DOHH2 (cell line): ENCODE measurements around the gene SHC4.

Experiments
- H3F3A ChIP-seq: fragments of 200-600 bp; sonication (generic), shearing (Covaris generic); 2 replicates; pipeline ENCODE4 v1.6.0; 2016; ENCODE audit warnings: antibody characterized with exemption, mild to moderate bottlenecking; ENCODE audit not compliant: control insufficient read depth, insufficient read depth
- H3K27ac ChIP-seq: fragments of 200-600 bp; sonication (generic); 2 replicates; pipeline ENCODE4 v1.5.1; 2014; ENCODE audit warnings: low read depth, mild to moderate bottlenecking, low read length, moderate library complexity
- H3K27me3 ChIP-seq: fragments of 200-600 bp; sonication (generic); 2 replicates; pipeline ENCODE4 v1.6.1; 2014; ENCODE audit warnings: mild to moderate bottlenecking, low read length, mixed read lengths; ENCODE audit not compliant: control insufficient read depth
- H3K36me3 ChIP-seq: fragments of 200-600 bp; sonication (generic); 2 replicates; pipeline ENCODE4 v1.6.1; 2014; ENCODE audit warnings: mild to moderate bottlenecking, low read length, moderate library complexity, mixed read lengths; ENCODE audit not compliant: control insufficient read depth
- H3K4me1 ChIP-seq: fragments of 200-600 bp; sonication (generic); 2 replicates; pipeline ENCODE4 v1.6.1; 2014; ENCODE audit warnings: mild to moderate bottlenecking, low read length, mixed read lengths; ENCODE audit not compliant: control insufficient read depth
- H3K4me2 ChIP-seq: fragments of 200-600 bp; sonication (generic); 2 replicates; pipeline ENCODE4 v1.6.0; 2014; ENCODE audit warnings: mild to moderate bottlenecking, low read length, moderate library complexity
- H3K4me3 ChIP-seq: fragments of 200-600 bp; sonication (generic); 2 replicates; pipeline ENCODE4 v1.5.1; 2014; ENCODE audit warnings: mild to moderate bottlenecking, low read length, mixed read lengths
- H3K79me2 ChIP-seq: fragments of 200-600 bp; sonication (generic); 2 replicates; pipeline ENCODE4 v1.6.1; 2014; ENCODE audit warnings: mild to moderate bottlenecking, low read length, mixed read lengths; ENCODE audit not compliant: control insufficient read depth
- H3K9me2 ChIP-seq: fragments of 200-600 bp; sonication (generic); replicated peaks from 2 replicates; pipeline ENCODE4 v1.6.1; 2014; ENCODE audit warnings: mild to moderate bottlenecking, low read length, mixed read lengths; ENCODE audit not compliant: control insufficient read depth
- H3K9me3 ChIP-seq: fragments of 200-600 bp; sonication (generic); 2 replicates; pipeline ENCODE4 v1.6.1; 2014; ENCODE audit warnings: antibody characterized with exemption, low read length, mixed read lengths; ENCODE audit not compliant: control insufficient read depth, insufficient read depth
- H4K20me1 ChIP-seq: fragments of 200-600 bp; sonication (generic); 2 replicates; pipeline ENCODE4 v1.6.0; 2014; ENCODE audit warnings: low read depth, mild to moderate bottlenecking, antibody characterized with exemption, low read length, moderate library complexity; ENCODE audit not compliant: control insufficient read depth, insufficient read depth
- EZH2phosphoT487 ChIP-seq: fragments of 200-600 bp; sonication (generic); IDR thresholded peaks from 2 replicates; pipeline ENCODE4 v1.6.1; 2017; ENCODE audit warnings: borderline replicate concordance, mild to moderate bottlenecking, antibody characterized with exemption, low read length, moderate library complexity, mixed read lengths
- TF ChIP-seq, protein P1 (sequence below): fragments of 200-600 bp; sonication (generic); IDR thresholded peaks from one replicate; pipeline ENCODE4 v1.5.1; 2014; ENCODE audit warnings: antibody characterized with exemption, mild to moderate bottlenecking, low read depth, low read length; ENCODE audit not compliant: poor library complexity, severe bottlenecking

The SHC4 gene

DNA sequence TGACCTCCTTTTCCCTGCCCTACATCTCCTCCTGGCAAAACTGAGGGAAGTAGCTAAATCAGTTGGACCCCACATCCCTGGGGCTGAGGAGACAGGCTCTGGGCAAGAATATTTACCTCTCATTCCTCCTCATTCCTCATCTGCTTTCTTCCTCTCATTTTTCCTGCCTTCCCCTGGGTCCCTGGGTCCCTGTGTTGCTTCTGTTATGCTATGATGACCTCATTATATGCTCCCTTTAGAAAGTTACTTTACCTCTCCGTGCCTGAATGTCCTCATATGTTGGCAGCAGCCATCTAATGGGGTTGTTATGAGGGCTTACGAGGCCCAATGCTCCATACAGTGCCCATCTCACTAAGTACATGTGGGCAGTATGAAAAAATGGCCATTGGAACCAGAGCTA is 1.2 kb upstream of the SHC4 start:
- H4K20me1 ChIP-seq, result no peaks in the 10 kb centered on the region
- H3K79me2 ChIP-seq, result no peaks in the 10 kb centered on the region
- H3K4me2 ChIP-seq, result no peak overlapping the region
- TF ChIP-seq EZH2phosphoT487, result no peak
- TF ChIP-seq, protein P1, sequence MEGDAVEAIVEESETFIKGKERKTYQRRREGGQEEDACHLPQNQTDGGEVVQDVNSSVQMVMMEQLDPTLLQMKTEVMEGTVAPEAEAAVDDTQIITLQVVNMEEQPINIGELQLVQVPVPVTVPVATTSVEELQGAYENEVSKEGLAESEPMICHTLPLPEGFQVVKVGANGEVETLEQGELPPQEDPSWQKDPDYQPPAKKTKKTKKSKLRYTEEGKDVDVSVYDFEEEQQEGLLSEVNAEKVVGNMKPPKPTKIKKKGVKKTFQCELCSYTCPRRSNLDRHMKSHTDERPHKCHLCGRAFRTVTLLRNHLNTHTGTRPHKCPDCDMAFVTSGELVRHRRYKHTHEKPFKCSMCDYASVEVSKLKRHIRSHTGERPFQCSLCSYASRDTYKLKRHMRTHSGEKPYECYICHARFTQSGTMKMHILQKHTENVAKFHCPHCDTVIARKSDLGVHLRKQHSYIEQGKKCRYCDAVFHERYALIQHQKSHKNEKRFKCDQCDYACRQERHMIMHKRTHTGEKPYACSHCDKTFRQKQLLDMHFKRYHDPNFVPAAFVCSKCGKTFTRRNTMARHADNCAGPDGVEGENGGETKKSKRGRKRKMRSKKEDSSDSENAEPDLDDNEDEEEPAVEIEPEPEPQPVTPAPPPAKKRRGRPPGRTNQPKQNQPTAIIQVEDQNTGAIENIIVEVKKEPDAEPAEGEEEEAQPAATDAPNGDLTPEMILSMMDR, result no peak
- no peaks in the 10 kb centered on the region for H3K9me2 ChIP-seq
- H3F3A ChIP-seq, result no peaks in the 10 kb centered on the region
- H3K4me1 ChIP-seq, result no peaks in the 10 kb centered on the region
- no peaks in the 10 kb centered on the region for H3K27me3 ChIP-seq
- H3K27ac ChIP-seq, result no peak overlapping the region
- no peak overlapping the region for H3K4me3 ChIP-seq
- H3K36me3 ChIP-seq, result no peaks in the 10 kb centered on the region
- H3K9me3 ChIP-seq, result no peaks in the 10 kb centered on the region

DNA sequence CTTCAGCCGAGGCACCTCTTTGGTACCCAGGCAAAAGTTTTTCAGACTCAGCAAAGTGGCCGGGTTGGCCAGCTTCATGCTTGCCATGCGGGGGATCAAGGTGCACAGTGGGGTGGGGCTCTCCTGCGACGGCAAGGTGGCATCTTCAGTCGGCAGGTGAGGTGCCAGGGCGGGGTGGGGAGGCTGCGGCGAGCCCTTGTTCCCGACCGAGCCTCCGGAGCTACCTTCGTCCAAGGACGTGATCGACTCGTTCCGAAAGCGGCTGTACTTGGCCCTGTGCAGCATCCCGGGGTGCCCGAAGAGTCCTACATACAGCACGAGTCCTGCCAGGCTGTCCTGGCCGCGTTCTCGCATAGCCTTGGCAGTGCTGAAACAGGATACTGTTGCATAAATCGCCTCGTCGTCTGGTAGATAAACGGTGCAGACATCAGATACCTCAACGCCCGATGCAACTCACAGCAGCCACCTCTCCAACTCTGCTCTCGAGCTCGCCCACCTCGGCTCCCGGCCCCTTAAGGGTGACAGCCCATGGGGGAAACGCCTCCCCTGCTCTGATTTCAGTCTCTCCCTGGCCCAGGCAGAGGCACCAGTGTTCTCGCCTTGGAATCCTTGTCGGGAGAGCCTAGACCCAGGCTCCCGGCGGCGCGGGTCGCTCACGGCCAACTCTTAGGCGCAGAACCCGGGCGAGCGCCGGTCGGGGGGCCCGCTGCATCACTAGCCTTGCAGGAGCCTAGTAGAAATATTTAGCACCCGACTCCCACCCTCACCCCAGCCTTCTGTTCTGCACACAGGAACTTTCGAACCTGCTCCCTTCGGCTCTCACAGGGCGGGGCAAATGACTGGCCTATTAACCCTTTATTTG is 826 bp downstream of the SHC4 start:
- no peak overlapping the region for H3K27ac ChIP-seq
- no peaks in the 10 kb centered on the region for H3K27me3 ChIP-seq
- H3K9me3 ChIP-seq, result no peaks in the 10 kb centered on the region
- no peaks in the 10 kb centered on the region for H3F3A ChIP-seq
- H3K9me2 ChIP-seq, result no peaks in the 10 kb centered on the region
- TF ChIP-seq, protein P1, result no peak
- TF ChIP-seq EZH2phosphoT487, result no peak
- no peaks in the 10 kb centered on the region for H4K20me1 ChIP-seq
- no peak overlapping the region for H3K4me2 ChIP-seq
- H3K4me3 ChIP-seq, result no peak overlapping the region
- no peaks in the 10 kb centered on the region for H3K4me1 ChIP-seq
- H3K79me2 ChIP-seq, result no peaks in the 10 kb centered on the region
- no peaks in the 10 kb centered on the region for H3K36me3 ChIP-seq

DNA sequence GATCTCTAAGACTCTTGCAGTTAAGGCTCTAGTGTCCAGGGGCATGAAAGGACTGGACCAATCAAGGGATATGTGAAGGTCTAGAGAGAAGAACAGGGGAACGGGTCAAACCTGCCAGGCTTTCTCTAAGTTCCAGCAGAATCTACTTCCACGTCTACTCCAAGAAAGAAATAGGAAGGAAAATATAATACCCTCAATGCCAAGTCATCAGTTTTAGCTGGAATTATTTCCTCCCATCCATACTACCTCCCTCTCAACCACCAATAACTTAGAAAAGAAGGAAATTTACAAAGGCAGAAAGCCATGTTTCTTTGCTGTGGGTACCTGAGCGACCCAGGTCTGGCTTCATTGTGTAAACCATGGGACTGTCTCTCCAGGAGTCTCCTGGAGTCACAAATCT is 7.8 kb downstream of the SHC4 start:
- H3K4me3 ChIP-seq, result no peak overlapping the region
- no peaks in the 10 kb centered on the region for H3K79me2 ChIP-seq
- H3K27ac ChIP-seq, result no peak overlapping the region
- H3K9me2 ChIP-seq, result no peaks in the 10 kb centered on the region
- H3F3A ChIP-seq, result no peaks in the 10 kb centered on the region
- H3K36me3 ChIP-seq, result no peaks in the 10 kb centered on the region
- no peaks in the 10 kb centered on the region for H3K9me3 ChIP-seq
- H3K4me1 ChIP-seq, result no peaks in the 10 kb centered on the region
- no peaks in the 10 kb centered on the region for H4K20me1 ChIP-seq
- TF ChIP-seq EZH2phosphoT487, result no peak
- TF ChIP-seq, protein P1, result no peak
- H3K4me2 ChIP-seq, result no peak overlapping the region
- H3K27me3 ChIP-seq, result no peaks in the 10 kb centered on the region
